HG03095 (cell line): ENCODE data around the gene VAV2.

Source experiments
- ATAC-seq: cut with Tn5 transposase; IDR thresholded peaks from one replicate; pipeline ENCODE4 v1.9.1; 2021; ENCODE audit warnings: moderate library complexity; ENCODE audit not compliant: unreplicated experiment

VAV2 gene

GRCh38 chr9:134027561-134027960, 35.4 kb upstream of the VAV2 start:
- no peak for ATAC-seq

- ATAC-seq: no peak
Measured at GRCh38 chr9:134026981-134027380, 34.9 kb upstream of the VAV2 start.

- no peak for ATAC-seq
Measured at GRCh38 chr9:134026581-134026980, 34.5 kb upstream of the VAV2 start.

DNA sequence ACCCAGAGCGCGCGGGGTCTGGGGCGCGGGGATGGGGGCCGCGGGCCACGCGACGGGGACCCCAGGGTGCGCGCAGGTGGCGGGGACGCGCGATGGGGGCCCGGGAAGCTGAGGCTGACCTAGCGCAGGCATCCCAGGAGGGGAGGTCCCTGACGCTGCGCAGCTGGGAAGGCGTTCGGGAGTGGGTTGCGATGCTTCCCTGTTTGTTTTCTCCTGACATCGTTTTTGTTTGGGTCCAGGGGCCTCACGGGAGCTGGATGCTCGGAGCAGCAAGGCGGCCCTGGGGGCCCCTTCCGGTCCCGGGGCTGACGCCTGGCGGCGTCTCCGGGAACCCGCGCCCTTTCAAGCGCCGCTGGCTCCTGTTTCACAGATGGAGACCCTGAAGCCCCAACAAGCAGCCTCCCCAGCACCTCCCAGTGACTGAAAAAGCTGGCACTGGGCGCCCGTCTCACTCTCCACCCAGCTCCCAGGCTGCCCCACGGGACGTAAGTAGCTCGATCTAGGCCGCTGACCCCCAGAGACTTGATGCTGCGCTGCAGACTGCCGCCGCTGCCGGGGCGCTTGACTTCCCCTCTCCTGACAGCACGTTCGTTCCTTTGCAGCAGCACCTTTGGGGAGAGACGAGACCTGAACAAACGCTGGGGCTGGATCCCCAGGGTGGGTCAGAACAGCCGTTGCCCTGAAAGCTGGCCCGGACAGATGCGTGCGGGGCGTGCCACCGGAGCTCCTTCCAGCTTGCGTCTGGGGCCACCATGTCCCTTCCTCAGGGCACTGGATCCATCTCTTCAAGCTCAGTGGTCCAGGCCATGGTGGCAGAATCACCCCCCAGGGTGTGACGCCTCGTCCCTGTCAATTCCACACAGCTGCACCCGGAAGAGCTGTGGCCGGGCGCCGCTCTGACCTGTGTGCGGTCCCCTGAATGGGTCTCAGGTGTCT, 33.8 kb upstream of the VAV2 start:
- ATAC-seq: peak; percentile 37

- peak; percentile 80 for ATAC-seq
Measured at GRCh38 chr9:134024828-134025605, 32.9 kb upstream of the VAV2 start, which contains the start of gene BRD3OS. Gene BRD3OS (plus strand): TSS chr9:134025481. CDS start chr9:134026748, 1,267 bp downstream.

DNA sequence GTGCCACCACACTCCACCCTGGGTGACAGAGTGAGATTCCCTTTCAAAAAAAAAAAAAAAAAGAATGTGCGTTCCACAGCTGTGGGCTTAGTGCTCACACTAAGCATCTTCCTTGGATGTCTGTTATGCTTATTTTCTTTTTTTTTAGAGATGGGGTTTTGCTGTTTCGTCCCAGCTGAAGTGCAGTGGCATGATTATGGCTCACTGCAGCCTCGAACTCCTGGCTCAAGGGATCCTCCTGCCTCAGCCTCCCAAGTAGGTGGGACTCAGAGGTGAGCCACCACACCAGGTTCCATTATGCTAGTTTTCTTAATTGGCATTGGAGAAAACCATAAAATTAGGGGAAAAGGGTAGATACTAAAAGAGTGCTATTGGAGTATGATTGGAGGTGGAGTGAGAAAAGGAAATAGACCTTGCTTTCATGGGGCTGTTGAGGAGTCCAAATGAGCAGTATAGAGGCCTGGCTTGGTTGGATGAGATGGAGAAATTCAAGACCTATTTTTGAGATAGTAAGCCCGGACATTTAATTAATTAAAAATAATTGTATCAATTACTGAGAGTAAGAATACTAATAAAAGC, 32.2 kb upstream of the VAV2 start:
- no peak for ATAC-seq

DNA sequence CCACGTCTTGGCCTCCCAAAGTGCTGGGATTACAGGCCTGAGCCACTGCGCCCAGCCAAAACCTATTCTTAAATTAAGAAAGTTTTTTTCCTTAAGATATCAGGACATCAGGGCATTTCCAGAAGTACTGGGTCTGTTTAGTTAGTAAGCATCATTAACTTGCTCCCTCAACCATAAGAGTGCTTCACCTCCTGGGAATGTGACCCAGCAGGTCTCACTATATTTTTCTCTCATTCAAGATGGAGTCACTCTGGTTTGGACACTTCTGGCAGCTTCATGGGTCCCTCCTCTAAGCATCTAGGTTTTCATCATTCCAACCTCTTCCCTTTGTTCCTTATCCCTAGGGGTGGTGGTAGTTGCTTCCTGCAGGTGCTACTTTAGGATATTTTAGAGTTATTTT, 22.8 kb upstream of the VAV2 start:
- ATAC-seq: no peak

- no peak for ATAC-seq
Measured at GRCh38 chr9:134011401-134011800, 19.3 kb upstream of the VAV2 start.

GRCh38 chr9:134010310-134011173, 18.4 kb upstream of the VAV2 start:
- ATAC-seq: no peak

DNA sequence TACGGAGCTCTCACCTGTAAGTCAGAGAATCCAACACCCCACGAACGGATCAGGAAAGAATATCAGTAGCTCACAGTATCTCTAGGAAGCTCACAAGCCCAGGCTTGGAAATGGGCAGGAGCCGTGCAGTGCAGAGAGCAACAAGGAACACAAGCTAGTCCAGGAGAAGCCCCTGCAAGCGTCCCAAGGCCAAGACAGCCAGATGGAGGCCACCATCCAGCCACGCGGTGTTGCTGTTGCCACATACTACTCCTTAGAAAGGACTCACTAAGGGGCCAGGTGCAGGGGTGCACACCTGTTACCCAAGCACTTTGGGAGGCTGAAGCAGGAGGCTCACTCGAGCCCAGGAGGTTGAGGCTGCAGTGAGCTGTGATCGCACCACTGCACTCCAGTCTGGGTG, 15.4 kb upstream of the VAV2 start:
- ATAC-seq: no peak

GRCh38 chr9:134007150-134007549, 15.0 kb upstream of the VAV2 start:
- ATAC-seq: no peak

GRCh38 chr9:134005381-134005780, 13.3 kb upstream of the VAV2 start:
- no peak for ATAC-seq

DNA sequence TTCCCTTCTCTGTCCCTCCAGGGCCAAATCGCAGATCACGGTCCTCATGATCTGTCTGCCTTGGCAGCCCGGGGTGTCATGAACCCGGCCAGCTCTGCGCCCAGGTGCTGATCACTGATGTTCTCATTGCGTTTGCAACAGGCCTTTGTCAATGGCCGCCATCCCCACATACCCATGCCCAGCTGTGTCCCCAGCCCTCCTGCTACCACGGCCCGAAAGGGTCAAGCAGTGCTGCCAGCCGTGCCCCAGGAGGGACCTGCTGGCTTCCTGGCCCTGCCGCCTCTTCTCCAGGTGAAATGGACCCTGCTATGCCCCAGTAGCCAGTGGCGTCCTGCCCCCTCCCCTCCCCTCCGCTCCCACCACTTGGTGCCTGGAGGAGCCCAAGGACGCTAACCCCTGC, 12.8 kb upstream of the VAV2 start:
- ATAC-seq: no peak

DNA sequence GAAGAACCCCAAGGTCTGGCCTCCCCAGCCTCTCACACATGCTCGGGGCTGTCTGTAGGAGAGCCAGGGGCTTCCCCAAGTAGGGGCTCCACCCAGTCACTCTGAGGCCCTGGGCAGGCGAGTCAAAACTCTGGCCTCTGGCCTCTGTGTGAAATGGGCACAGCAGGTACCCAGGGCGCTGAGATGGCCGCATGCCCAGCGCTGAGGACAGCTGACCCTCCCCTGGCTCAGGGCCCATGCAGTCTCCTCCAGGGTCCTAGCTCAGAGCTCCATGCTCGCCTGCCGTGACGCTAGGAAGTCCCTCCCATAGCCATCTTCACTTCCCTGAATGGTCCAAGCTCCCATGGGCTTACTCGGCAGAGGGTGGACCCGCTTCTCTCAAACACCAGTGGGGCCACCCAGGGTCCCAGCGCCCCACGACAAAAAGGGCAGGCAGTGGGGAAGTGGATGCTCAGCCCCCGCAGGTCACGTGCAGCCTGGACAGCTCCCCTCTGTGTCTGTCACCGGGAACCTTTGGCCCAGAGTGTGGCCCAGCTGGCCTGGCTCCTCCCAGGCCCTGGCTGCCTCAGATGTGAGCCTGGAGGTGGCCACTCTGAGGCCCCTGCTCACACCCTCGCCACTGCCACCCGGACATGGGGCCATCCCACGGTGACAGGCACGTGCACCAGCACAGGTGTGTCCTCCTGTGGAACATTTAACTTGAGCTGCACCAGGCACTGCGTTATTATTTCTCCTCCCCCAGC, 12.2 kb upstream of the VAV2 start:
- no peak for ATAC-seq

DNA sequence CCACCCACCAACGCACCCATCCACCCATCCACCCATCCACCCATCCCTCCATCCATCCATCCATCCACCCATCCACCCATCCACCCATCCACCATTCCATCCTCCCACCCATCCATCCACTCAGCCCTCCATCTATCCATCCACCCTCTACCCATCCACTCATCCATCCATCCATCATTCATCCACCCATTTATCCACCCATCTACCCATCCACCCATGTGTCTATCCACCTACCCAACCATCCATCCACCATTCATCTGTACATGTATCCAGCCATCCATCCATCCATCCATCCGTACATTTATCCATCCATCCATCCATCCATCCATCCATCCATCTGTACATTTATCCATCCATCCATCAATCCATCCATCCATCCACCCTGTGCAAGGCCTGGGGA, 11.1 kb upstream of the VAV2 start:
- no peak for ATAC-seq

DNA sequence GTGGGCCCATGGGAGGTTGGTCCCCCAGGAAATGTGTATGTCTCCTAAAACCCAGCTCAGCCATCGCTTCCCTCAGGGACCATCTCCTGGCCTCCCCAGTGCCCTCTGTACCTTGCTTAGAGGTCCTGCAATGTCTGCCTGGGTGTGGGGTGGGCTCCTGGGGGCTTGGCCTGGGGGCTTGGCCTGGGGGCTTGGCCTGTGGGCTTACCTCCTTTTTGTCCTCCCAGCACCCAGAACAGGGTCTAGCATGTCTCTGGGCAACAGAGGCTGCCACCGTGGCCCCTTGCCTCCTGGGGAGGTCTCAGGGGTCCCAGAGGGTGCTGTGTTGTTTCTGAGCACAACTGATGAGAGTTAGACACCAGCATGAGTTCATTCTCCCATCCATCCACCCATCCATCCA, 10.7 kb upstream of the VAV2 start:
- ATAC-seq: no peak

- no peak for ATAC-seq
Measured at GRCh38 chr9:133999851-134000265, 7.7 kb upstream of the VAV2 start.

DNA sequence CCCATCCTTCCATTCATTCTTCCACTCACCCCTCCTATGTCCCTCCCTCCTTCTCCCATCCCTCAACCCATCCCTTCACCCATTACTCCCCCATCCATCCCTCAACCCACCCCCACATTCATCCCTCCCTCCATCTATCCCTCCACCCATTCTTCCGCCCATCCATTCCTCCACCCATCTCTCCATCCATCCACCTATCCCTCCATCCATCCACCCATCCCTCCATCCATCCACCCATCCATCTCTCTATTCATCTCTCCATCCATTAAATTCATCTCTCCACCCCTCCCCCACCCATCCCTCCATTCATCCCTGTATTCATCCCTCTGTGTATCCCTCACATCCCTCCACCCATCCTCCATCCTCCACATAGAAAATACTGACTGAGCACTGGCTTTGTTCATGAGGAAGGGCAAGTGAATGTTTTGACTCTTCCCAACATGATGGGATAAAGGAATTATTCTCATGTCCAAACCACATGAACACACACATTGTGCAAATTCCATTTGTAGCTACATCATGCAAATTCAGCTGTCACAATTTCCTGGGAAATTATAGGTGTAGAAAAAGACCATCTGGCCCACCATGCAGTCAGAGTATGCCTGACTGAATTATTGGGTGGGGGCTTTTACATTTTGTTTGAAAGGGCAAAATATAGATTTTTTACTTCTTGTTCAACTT, 6.9 kb upstream of the VAV2 start:
- ATAC-seq: no peak

- no peak for ATAC-seq
Measured at GRCh38 chr9:133997584-133997983, 5.5 kb upstream of the VAV2 start.
